B cell (primary cell): ENCODE data around the gene E2F7. TPM values are rescaled to one million over a fixed set of nuclear protein-coding genes. Genes with fewer than 3 reads are reported as not detected.

Experiments used
- ATAC-seq: fragments of 200-7000 bp; cut with Tn5 transposase; one replicate; pipeline ENCODE4 v1.10.0; 2021; ENCODE audit warnings: low read depth, mild to moderate bottlenecking, moderate number of reproducible peaks, moderate library complexity
- CTCF ChIA-PET: fragments of 350-600 bp; sonication (Branson Sonifier 250); formaldehyde crosslinking; loops from one replicate; lab custom pipeline; 2021; ENCODE audit warnings: antibody characterized with exemption, inconsistent platforms; lab: Charles Lee
- POLR2A ChIA-PET: fragments of 350-600 bp; sonication (Branson Sonifier 250); formaldehyde crosslinking; loops from one replicate; lab custom pipeline; 2021; ENCODE audit warnings: antibody characterized with exemption; lab: Charles Lee
- DNase-seq: peaks from one replicate; pipeline ENCODE4 v3.0.0; 2013
- H2AFZ ChIP-seq: 2 replicates; pipeline ENCODE4 v1.6.1; 2012; ENCODE audit warnings: mild to moderate bottlenecking, low read depth, low read length; ENCODE audit not compliant: insufficient read depth, poor library complexity, severe bottlenecking
- H3K27ac ChIP-seq, 2 donors: 1 replicate in 1 of 2; 2 replicates in 1 of 2; pipeline ENCODE4 v1.5.1; 2012 to 2013; ENCODE audit warnings: low read length in 2 of 2, mild to moderate bottlenecking in 2 of 2, moderate library complexity in 1 of 2
- H3K27me3 ChIP-seq, 4 experiments: fragments of 200-600 bp in 1 of 4; sonication (generic) in 1 of 4; replicated peaks in 1 of 4; 1 replicate in 2 of 4; 2 replicates in 2 of 4; pipeline versions ENCODE4 v1.6.1 to v1.7.0; 2013 to 2016; ENCODE audit warnings: low read length in 3 of 4, mild to moderate bottlenecking in 2 of 4, mixed read lengths in 1 of 4, moderate library complexity in 1 of 4; ENCODE audit not compliant: insufficient read depth in 4 of 4, control insufficient read depth in 3 of 4; ENCODE audit errors: control extremely low read depth in 1 of 4
- H3K36me3 ChIP-seq, 2 experiments: replicated peaks in 1 of 2; 1 replicate in 1 of 2; 2 replicates in 1 of 2; pipeline versions ENCODE4 v1.6.1 to v1.7.1; 2013; ENCODE audit warnings: low read length in 1 of 2; ENCODE audit not compliant: insufficient read depth in 2 of 2, control insufficient read depth in 1 of 2; ENCODE audit errors: control extremely low read depth in 1 of 2, extremely low read depth in 1 of 2
- H3K4me1 ChIP-seq, 2 donors: fragments of 200-600 bp in 1 of 2; sonication (generic) in 1 of 2; 1 replicate in 1 of 2; 2 replicates in 1 of 2; pipeline versions ENCODE4 v1.5.1 to v1.6.1; 2013 to 2017; ENCODE audit warnings: low read length in 2 of 2; ENCODE audit not compliant: control insufficient read depth in 2 of 2, insufficient read depth in 2 of 2
- H3K4me2 ChIP-seq: replicated peaks from 2 replicates; pipeline ENCODE3; 2012; ENCODE audit warnings: mild to moderate bottlenecking, low read depth, low read length; ENCODE audit not compliant: poor library complexity, severe bottlenecking
- H3K4me3 ChIP-seq, 5 experiments: fragments of 200-600 bp in 1 of 5; sonication (generic) in 1 of 5; 1 replicate in 3 of 5; 2 replicates in 2 of 5; pipeline versions ENCODE4 v1.5.1 to v1.7.0; 2011 to 2016; ENCODE audit warnings: low read length in 4 of 5, mild to moderate bottlenecking in 4 of 5, low read depth in 2 of 5, control low read depth in 1 of 5, moderate library complexity in 1 of 5; ENCODE audit not compliant: insufficient read depth in 1 of 5; ENCODE audit errors: control extremely low read depth in 1 of 5, extremely low read depth in 1 of 5
- H3K79me2 ChIP-seq: fragments of 200-600 bp; sonication (generic); one replicate; pipeline ENCODE4 v1.6.0; 2016; ENCODE audit warnings: low read length; ENCODE audit not compliant: control insufficient read depth, insufficient read depth
- H3K9ac ChIP-seq: fragments of 200-600 bp; sonication (generic); 2 replicates; pipeline ENCODE4 v1.6.1; 2017; ENCODE audit warnings: mild to moderate bottlenecking, low read length, moderate library complexity
- H3K9me3 ChIP-seq, 3 donors: one replicate each; pipeline versions ENCODE4 v1.6.1 to v1.7.1; 2013; ENCODE audit warnings: low read length in 2 of 3; ENCODE audit not compliant: control insufficient read depth in 2 of 3, insufficient read depth in 1 of 3; ENCODE audit errors: control extremely low read depth in 1 of 3
- H4K20me1 ChIP-seq: 2 replicates; pipeline ENCODE4 v1.6.0; 2012; ENCODE audit warnings: mild to moderate bottlenecking, low read length; ENCODE audit not compliant: insufficient read depth, control insufficient read depth, poor library complexity, severe bottlenecking
- H3K27ac Mint-ChIP-seq: one replicate; pipeline ENCODE4 v1.8.0; 2021; ENCODE audit warnings: mixed read lengths
- H3K27me3 Mint-ChIP-seq: one replicate; pipeline ENCODE4 v1.8.0; 2021; ENCODE audit warnings: mixed read lengths
- H3K4me1 Mint-ChIP-seq: one replicate; pipeline ENCODE4 v1.8.0; 2021; ENCODE audit warnings: mixed read lengths
- H3K4me3 Mint-ChIP-seq: one replicate; pipeline ENCODE4 v1.8.0; 2021; ENCODE audit warnings: mixed read lengths
- H3K9me3 Mint-ChIP-seq: one replicate; pipeline ENCODE4 v1.8.0; 2022; ENCODE audit warnings: mixed read lengths; ENCODE audit not compliant: insufficient read depth
- CTCF ChIP-seq: fragments of 200-600 bp; IDR thresholded peaks from one replicate; pipeline ENCODE4 v1.8.0; 2022; ENCODE audit warnings: antibody characterized with exemption, mild to moderate bottlenecking
- EZH2 ChIP-seq: IDR thresholded peaks from 2 replicates; pipeline ENCODE4 v1.6.1; 2012; ENCODE audit warnings: borderline replicate concordance, low read depth, mild to moderate bottlenecking, moderate library complexity, low read length; ENCODE audit not compliant: insufficient read depth, poor library complexity, severe bottlenecking
- WGBS: methylation state at CpG from one replicate; pipeline ENCODE4 v1.1.5; 2013; ENCODE audit warnings: missing lambda C conversion rate; ENCODE audit not compliant: insufficient coverage; 5-methylcytosine and 5-hydroxymethylcytosine counted together
- intact Hi-C: fragments of 100-400 bp; cut with micrococcal nuclease; formaldehyde crosslinking; loops from one replicate; pipeline ENCODE4 v1.10.0; 2022
- polyA plus RNA-seq: library from polyadenylated mRNA; depleted of rRNA; stranded (reverse); fragments of >200 nt; gene quantifications from 2 replicates; pipeline ENCODE4 v1.2.3, GENCODE V29; 2012
- total RNA-seq, 2 donors: library from RNA; stranded (reverse); fragments of 120-200 nt in 1 of 2; gene quantifications; 1 replicate in 1 of 2; 2 replicates in 1 of 2; pipeline versions ENCODE4 v1.2.3 to v1.2.4, GENCODE V29; 2013 to 2022

E2F7 gene
- total and polyA plus RNA-seq, 2 donors (not counting 1 experiment from before 2014, with no cell fraction given): 0.15 to 0.42 TPM

GRCh38 chr12:77040231-77040630 lies 25.1 kb downstream of the E2F7 start:
- no peaks in the 10 kb centered on the region for H3K36me3 ChIP-seq
- no peaks in the 10 kb centered on the region for H3K4me1 Mint-ChIP-seq
- intact Hi-C loops: loop anchor here (10.0 kb wide), 1 partner anchor 645 kb away; no protein-coding TSS in a partner anchor
- no peaks in the 10 kb centered on the region for H4K20me1 ChIP-seq
- H3K4me1 ChIP-seq: no peaks in the 10 kb centered on the region
- 100% methylated on average over 1 of the region's 4 CpGs for WGBS
- no peak overlapping the region for H3K4me3 ChIP-seq
- ChIA-PET POLR2A (no interaction called here), CTCF (interaction anchor here (2.6 kb wide), 1 partner anchor 9 kb away, joined by 8 read pairs; no protein-coding TSS in a partner anchor)
- no peak overlapping the region for H3K4me2 ChIP-seq
- no peaks in the 10 kb centered on the region for H3K27me3 Mint-ChIP-seq
- no peak overlapping the region for H3K27ac ChIP-seq
- H3K79me2 ChIP-seq: no peaks in the 10 kb centered on the region
- H3K9me3 ChIP-seq: no peaks in the 10 kb centered on the region
- H3K27me3 ChIP-seq: no peaks in the 10 kb centered on the region
- ATAC-seq: no peak
- no peak overlapping the region for H3K9ac ChIP-seq
- peaks cover 4% of the 10 kb centered on the region for H3K9me3 Mint-ChIP-seq
- TF ChIP-seq EZH2: no peak
- TF ChIP-seq CTCF: no peak
- no peak overlapping the region for H2AFZ ChIP-seq
- DNase-seq: no peak
- no peak overlapping the region for H3K27ac Mint-ChIP-seq
- no peak overlapping the region for H3K4me3 Mint-ChIP-seq

- POLR2A ChIA-PET: no interaction called here
- no peaks in the 10 kb centered on the region for H3K36me3 ChIP-seq
These were observed 30.1 kb downstream of the E2F7 start for GRCh38 chr12:77035226-77035625.

More at GRCh38 chr12:77035226-77035625, 30.1 kb downstream of the E2F7 start:
- no peaks in the 10 kb centered on the region for H3K27me3 ChIP-seq
- no peaks in the 10 kb centered on the region for H3K79me2 ChIP-seq
- no peaks in the 10 kb centered on the region for H3K4me1 Mint-ChIP-seq
- no peaks in the 10 kb centered on the region for H3K4me1 ChIP-seq
- no peak overlapping the region for H3K4me3 Mint-ChIP-seq
- H3K27me3 Mint-ChIP-seq: no peaks in the 10 kb centered on the region
- CTCF ChIA-PET: interaction anchor here (2.7 kb wide), 1 partner anchor 15 kb away, joined by 8 read pairs; no protein-coding TSS in a partner anchor
- peaks cover 4% of the 10 kb centered on the region for H3K9me3 Mint-ChIP-seq
- no CpG with 5 or more reads among the region's 1 CpG for WGBS
- H3K9ac ChIP-seq: no peak overlapping the region
- intact Hi-C loops: no loop called here
- no peak for ATAC-seq
- TF ChIP-seq CTCF: no peak
- TF ChIP-seq EZH2: no peak
- no peak overlapping the region for H3K27ac Mint-ChIP-seq
- no peak overlapping the region for H3K27ac ChIP-seq
- no peaks in the 10 kb centered on the region for H3K9me3 ChIP-seq
- no peak overlapping the region for H3K4me3 ChIP-seq
- H2AFZ ChIP-seq: no peak overlapping the region
- H3K4me2 ChIP-seq: no peak overlapping the region
- no peak for DNase-seq
- H4K20me1 ChIP-seq: no peaks in the 10 kb centered on the region
